GM18907 (cell line): ENCODE results near the gene MMRN2.
"Not testable (repeated sequence)": the region's sequence is repeated elsewhere in the genome, so short reads cannot be mapped to it uniquely, and the experiment has no call there.

Experiments
- ATAC-seq: cut with Tn5 transposase; IDR thresholded peaks from one replicate; pipeline ENCODE4 v1.9.1; 2021; ENCODE audit warnings: mild to moderate bottlenecking, moderate library complexity; ENCODE audit not compliant: unreplicated experiment

Gene MMRN2

DNA sequence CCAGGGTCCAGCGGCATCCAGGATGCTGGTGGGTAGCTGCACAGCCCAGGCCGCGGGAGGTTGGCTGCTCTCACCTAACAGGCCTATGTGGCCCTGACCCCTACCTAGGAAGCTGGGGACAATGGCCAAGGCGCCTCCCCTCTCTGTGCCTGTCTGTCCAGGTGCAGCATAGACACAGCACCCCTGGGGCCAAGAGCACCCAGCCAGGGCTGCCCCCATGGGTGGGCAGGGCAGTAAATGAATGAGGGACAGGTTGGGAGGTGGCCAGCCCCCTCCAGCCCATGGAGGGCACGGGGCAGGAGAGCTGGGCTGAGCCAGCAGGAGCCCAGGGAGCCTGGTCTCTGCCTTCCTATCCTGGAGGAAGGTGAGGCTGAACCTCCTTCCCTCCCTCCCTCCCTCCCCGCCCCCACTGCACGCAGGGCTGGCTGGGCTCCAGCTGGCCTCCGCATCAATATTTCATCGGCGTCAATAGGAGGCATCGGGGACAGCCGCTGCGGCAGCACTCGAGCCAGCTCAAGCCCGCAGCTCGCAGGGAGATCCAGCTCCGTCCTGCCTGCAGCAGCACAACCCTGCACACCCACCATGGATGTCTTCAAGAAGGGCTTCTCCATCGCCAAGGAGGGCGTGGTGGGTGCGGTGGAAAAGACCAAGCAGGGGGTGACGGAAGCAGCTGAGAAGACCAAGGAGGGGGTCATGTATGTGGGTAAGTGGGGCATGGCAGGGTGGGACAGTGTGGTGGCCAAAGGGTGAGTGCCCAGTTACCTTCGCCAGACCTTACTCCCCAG lies 893 bp upstream of the MMRN2 start, which contains the start of gene SNCG:
TSS of gene SNCG (plus strand) at position 484 of the 785 bp plus-strand sequence. CDS start at position 583, 99 bp downstream.
- ATAC-seq = no peak

- no peak for ATAC-seq
Observed at GRCh38 chr10:86956848-86957448, 467 bp downstream of the MMRN2 start.

GRCh38 chr10:86956195-86956847 lies 1.1 kb downstream of the MMRN2 start:
- ATAC-seq = no peak

DNA sequence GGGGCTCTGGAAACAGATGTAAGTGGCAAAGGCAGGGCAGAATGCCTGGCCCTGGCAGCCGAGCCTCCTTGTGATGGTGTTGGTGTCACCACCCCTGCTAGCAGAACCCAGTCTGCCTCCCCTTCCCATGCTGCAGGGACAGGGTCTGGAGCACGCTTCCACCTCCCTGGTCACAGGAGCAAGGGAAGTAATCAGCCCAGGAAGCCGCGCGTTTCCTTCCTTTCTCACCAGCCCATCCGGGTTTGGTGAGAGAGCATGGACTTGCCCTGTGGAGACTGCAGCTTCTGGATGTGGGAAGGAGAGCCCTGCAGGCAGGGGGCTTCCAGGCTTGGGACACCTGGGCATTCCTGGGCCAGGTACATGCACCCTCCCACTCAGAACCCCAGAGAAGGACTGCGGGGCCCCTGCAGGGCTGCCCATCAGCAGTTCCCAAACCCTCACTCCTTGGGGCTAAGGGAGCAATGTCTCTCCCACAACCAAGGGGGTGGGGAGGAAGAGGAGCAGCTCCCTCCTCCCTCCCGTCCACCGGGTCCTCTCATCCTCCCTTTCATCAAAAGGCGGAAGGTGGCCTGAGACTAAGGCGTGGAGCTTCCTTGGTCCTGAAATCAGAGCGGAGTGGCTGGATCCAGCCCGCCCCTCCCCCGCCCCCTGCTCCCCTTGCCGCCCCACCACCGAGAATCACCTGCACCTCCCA lies 1.8 kb downstream of the MMRN2 start:
- no peak for ATAC-seq

DNA sequence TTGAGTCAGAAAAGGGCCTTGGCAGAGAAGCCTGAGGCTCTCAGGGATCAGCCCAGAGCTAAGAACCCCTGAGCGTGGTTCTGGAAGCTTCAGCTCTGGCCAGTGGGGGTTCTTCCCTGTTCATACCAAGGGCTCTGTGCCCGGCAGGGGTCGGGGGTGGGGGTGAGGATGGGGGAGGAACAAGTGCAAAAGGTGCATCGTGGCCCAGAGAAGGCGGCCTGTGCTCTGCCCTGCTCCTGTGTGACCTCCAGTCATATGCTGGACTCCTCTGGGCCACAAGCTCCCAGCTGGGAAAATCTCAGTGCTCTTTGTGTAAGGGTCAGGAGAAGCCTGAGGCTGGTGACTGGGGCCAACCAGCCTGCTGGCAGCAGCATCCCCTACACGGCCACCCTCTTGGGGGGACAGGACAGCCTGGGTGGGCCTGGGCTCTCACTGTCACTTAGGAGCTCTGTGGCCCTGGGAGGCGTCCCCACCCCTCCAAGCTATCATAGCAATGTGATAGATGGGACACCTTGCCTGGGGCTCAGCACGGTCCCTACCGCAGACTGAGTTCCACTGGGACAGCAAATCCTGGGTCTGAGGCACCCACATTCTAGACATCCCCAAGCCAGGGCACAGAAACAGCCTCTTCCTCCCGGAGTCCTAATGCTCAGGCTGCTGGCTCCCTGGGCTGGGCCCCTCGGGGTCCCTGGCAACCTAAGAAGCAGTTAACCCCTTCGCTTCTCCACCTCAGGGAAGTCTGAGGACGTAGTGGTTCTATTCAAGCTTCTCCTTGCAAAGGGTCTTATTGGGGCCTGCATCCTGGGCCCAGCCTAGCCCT lies 2.5 kb downstream of the MMRN2 start:
- ATAC-seq = no peak

GRCh38 chr10:86953747-86954680 lies 3.4 kb downstream of the MMRN2 start:
- no peak for ATAC-seq

DNA sequence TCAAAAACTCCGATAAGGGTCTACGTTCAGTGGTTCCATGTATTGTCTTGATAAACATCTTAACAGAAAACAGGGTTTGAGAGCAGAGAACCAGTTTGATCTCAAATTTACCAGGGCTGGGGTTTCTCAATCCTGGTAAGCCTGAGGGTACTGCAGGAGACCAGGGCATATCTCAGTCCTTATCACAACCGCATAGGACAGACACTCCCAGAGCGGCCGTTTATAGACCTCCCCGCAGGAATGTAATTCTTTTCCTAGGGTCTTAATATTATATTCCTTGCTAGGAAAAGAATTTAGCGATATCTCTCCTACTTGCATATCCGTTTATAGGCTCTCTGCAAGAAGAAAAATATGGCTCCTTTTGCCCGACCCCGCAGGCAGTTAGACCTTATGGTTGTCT lies 4.7 kb downstream of the MMRN2 start:
- ATAC-seq = not testable (repeated sequence)

GRCh38 chr10:86952106-86952505 lies 5.3 kb downstream of the MMRN2 start:
- no peak for ATAC-seq

DNA sequence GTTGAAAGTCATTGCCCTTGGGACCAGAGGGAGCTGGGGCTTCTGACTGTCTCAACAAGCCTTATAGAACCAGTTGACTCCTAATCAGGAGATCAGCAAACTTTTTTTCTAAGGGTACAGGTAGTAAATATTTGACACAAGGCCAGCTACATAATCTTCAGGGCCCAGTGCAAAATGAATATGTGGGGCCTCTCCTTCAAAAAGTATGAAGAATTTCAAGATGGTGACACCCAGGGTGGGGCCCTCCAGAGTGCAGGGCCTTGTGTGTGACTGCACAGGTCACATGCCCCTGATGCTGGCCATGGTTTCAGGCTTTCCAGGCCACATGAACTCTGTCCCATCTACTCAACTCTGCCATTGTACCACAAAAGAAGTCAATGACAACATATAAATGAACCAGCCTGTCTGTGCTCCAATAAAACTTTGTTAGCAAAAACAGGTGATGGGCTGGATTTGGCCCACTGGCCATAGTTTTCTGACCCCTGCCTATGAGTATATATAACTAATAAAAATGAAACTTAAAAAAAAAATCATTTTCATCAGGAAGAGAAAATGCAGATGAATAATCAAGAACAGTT lies 6.1 kb downstream of the MMRN2 start:
- no peak for ATAC-seq

DNA sequence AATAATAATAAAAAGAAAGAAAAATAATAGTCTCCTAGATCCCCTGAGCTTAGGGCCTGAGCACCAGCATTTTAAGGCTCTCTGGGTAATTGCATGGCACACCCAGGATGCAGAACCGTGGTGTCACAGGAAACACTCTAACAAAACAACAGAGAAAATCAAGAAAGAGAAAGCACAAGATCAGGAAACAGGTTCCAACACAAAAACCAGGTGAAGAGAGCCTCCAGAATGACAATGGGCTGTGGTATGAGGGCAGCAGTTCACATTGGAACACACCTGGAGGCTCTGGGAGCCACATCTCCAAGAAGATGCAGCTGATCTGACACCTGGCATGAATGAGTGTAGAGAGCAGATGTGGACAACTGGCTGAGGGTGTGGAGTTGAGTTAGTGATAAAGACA lies 7.1 kb downstream of the MMRN2 start:
- ATAC-seq = no peak

GRCh38 chr10:86947806-86948205 lies 9.6 kb downstream of the MMRN2 start:
- not testable (repeated sequence) for ATAC-seq

DNA sequence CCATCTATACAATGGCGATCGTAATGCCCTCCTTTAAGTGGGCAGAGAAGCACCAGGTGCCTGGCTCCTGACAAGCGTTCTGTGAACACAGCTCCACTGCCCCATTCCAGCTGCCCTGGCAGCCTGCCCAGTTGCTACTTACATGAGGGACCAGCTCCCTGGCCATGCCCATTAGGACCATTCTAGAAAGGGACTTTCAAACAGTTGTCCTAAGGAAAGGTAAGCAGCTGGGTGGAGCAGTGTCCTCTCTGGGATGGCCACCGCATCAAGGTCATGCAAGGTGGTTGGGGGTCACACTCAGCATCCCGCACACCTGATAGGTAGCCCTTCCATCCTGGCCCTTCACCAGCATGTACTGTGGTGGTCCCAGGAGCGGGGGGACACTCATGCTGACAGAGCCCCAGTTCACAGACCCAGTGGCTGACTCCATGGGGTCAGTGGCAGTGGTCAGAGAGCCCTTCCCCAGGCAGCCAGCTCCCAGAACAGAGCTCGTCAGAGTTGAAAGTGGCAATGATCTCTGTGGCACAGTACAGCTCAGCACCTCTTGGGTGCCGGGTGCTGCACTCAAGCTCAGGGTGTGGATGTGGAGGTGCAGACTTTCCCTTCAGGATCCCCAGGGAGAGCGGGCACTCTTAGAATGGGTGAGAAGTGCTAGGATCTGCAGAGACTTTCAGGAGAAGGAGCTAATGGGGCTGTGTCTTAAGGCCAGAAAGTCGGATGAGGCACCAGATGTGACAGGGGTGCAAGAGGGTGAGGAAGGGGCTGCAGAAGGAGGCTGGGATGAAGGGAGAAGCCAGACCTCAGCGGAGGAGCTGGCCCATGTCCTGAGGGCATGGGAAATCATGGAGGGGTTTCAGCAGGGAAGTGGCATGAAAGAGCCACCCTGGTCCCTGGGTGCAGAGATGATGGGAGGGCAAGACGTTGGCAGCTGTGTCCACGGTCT lies 10.9 kb downstream of the MMRN2 start:
- ATAC-seq = no peak

DNA sequence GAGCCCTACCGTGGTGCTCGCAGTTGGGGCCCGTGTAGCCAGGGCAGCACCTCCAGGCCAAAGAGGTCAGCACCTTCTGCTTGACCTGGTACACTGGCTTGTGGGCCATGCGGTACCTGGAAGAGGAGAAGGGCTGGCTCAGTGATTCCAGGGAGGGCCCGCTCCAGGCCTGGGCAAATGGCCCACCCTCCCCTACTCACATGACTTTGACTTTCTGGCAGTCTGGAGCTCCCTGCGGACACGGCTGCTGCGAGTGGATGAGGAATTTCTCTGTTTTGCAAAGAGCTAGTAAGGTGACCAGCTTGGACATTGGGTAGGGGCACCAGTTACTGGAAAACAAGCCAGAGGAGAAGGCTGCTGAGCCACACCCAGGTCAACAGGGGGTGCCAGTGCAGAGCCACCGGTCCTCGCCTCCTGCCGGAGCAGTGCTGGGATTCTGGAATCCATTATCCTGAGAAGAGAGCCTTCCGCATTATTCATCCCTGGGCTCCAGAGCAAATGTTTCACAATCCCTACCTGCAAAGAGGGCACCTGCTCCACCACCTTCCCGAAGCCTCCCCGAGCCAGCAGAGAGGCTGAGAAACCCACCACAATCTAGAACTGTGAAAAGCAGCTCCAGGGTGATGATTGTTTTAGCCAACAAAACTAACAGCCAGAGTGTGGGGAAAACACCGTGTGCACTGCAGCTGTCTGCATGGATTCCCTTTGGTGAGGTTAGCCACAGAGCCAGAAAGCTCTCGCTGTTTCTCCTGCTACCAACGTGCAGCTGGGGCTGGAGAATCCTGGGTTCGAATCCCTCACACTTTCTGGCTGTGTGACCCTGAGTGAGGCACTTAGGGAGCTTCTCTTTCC lies 11.8 kb downstream of the MMRN2 start:
- ATAC-seq = no peak

DNA sequence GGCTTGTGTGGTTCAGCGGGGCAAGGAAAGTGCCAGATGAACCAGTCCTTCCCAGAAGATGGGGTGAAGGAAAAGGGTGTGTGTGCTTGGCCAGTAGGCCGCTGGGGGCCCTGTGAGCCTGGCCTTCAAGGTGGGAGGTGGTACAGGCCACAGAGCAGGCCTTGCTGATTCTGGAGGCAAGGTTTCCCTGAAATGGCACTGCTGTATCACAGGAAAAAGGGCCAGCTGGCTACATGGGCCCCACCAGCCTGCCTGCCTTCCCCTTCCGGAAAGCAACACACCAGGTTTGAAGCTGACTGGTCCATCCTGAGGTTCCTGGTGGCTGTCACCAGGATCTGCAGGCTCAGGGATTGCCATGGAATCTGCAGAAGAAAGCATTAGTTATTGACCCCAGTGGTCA lies 12.5 kb downstream of the MMRN2 start:
- no peak for ATAC-seq

- no peak for ATAC-seq
Observed at GRCh38 chr10:86944471-86944870, 12.9 kb downstream of the MMRN2 start.

GRCh38 chr10:86944031-86944419 lies 13.4 kb downstream of the MMRN2 start:
- ATAC-seq = no peak
